Measurements from ENCODE around the gene PEX19.

GRCh38 chr1:160277330-160277729, 7.6 kb downstream of the PEX19 start:
- no peak for TF ChIP-seq EP300 (IDR thresholded peaks at IDR 0.05)
- TF ChIP-seq CTCF (IDR thresholded peaks at IDR 0.05), result no peak
- no peak for TF ChIP-seq POLR2A (IDR thresholded peaks at IDR 0.05)
